ENCODE results near the gene CD6.

DNA sequence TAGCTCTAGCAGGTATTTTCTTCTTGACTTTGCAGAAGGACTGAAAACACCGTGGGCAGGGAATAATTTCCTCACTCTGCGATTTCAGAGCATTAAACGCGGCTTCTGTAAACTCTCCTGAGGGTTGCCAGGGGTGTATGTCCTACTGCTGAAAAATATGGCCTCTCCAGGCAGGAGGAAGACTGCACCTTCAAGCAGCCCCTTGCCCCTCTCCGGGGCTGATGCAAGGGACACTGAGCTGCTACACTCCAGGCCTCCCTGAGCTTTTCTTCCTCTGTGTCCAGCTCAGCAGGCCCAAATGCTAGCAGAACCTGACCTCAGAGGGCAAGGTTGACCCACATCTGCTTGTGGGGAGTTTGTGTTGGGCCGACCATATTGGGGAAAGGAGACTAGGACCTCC is 2.2 kb downstream of the CD6 start:
- TF ChIP-seq, protein P1, sequence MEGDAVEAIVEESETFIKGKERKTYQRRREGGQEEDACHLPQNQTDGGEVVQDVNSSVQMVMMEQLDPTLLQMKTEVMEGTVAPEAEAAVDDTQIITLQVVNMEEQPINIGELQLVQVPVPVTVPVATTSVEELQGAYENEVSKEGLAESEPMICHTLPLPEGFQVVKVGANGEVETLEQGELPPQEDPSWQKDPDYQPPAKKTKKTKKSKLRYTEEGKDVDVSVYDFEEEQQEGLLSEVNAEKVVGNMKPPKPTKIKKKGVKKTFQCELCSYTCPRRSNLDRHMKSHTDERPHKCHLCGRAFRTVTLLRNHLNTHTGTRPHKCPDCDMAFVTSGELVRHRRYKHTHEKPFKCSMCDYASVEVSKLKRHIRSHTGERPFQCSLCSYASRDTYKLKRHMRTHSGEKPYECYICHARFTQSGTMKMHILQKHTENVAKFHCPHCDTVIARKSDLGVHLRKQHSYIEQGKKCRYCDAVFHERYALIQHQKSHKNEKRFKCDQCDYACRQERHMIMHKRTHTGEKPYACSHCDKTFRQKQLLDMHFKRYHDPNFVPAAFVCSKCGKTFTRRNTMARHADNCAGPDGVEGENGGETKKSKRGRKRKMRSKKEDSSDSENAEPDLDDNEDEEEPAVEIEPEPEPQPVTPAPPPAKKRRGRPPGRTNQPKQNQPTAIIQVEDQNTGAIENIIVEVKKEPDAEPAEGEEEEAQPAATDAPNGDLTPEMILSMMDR (IDR thresholded peaks at IDR 0.05) = no peak
- no peak for TF ChIP-seq POLR2A (IDR thresholded peaks at IDR 0.05)

Data from heart left ventricle (tissue), 13 donors.